Measurements from ENCODE around the gene UBE2L5.
A peak's percentile ranks its signal among the peaks of the same experiment; 100 is the strongest.

UBE2L5 gene
- 0.04 to 0.42 reads per million in 2 experiments for total RNA-seq

DNA sequence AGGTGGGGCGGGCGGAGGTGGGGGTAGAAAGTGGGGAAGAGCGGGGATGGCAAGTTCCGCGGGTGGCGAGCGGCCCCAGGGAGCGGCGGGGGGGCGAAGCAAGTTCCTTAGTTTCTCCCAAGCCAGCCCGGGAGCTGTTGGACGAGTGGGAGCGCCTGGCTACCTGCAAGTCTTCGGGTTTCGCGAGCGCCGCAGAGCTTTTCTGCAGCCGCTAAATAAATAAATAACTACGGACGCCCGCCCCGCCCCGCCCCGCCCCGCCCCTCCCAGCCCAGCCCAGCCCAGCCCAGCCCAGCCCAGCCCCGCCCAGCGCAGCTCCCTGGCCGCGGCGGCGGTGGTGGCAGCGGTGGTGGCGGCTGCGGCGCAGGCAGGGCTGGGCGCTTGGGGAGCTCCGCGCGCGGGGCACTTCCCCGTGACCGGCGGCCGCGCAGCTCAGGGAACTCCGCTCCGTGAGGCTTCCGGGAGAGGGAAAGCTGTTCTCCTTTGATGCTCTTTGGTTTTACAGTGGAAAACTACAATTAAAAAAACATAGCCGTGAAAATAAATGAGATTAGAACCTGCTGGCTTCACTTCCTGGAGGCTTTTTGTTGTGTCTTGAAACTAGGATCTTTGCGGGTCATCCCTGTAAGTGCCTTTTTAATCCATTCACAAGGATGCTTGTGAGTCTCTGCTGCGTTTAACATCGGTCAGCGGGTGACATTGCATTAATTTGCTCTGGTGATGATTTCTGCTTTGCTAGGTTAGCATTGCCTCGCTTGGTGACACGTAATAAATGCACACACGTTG is at the start of gene UBE2L5:
Gene UBE2L5, plus strand, starts transcription at position 440 of the 786 bp plus-strand sequence. CDS start 5,498 bp downstream, outside the sequence.
- DNase-seq (ENCODE audit: low read depth): peak; percentile 54

DNA sequence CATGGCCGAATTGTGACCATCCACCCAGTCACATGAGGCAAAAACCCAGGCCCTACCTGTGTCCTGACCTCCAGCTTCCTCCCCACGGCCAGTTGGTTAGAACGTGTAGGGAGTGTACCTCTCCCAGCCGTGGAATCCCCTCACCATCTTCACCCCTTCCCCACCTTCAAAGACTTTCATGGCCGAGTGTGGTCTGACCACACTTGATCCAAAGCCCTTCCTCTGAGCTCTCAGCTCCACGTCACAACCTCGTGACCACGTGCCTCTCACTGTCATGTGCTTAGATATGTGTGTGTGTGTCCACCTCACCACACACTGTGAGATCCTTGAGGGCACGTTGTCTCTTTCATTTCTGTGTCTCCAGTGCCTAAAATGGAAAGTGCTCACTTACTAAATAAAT is 48.6 kb upstream of the UBE2L5 start:
- DNase-seq (ENCODE audit: low read depth): no peak

DNA sequence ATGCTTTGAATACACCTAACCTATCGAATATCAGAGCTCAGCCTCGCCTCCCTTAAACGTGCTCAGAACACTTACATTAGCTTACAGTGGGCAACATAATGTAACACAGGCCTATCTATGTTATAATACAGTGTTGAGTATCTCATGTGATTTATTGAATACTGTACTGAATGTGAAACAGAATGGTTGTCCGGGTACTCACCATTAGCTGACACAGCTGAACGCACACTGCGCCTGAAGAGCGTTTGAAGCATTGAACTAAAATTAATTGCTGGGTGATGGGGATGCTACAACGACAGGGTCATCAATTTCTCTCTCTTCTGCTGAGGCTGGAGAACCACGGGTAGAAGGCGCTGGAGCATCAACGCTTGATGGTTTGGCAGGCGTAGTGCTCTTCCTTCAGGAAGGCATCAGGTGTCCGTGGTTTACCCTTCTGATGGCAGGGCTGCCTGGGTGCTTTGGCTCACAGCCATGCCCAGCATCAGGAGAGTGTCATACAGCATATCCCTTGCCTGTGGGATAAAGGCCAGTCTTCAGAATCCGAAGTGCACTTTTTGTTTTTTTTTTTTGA is 46.9 kb upstream of the UBE2L5 start:
- DNase-seq (ENCODE audit: low read depth): no peak

DNA sequence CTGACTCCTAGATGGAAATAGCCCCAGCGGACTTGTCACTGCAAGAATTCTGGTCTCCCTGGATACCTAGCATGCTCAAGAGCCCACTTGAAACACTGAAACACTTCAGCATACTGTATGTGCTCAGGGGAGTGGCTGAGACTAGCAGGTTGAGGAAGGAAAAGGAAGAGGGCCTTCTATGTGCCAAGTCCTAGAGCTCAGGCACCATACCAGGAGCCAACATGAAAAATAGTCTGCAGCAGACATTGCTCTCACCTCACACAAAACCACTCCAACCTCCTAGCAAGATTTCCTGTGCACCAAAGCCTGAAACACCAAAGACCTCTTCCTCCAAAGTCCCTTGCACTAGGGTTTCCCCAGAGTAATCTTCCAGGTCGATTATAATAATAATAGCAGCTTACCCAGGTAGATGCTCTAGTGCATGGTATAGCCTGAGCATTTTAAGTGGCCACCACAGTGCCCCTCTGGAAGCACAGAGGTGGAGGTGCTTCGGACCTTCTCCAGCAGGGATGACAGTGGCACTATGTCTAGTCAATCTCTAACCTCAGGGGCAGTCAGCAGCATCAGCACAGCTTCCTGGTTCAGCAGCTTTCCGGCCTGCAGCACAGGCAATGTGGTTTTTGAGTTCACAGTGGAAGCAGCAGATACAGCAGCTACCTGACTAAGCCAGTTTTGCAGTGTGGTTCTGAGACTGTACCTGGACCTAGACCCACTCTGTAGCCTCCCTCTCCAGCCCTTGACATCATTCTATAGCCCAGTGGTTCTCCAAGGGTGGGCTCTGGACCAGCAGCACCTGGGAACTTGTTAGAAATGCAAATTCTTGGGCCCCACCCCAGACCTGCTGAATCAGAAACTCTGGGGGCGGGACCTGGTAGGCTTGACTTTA is 45.6 kb upstream of the UBE2L5 start:
- DNase-seq (ENCODE audit: low read depth): peak; percentile 65

DNA sequence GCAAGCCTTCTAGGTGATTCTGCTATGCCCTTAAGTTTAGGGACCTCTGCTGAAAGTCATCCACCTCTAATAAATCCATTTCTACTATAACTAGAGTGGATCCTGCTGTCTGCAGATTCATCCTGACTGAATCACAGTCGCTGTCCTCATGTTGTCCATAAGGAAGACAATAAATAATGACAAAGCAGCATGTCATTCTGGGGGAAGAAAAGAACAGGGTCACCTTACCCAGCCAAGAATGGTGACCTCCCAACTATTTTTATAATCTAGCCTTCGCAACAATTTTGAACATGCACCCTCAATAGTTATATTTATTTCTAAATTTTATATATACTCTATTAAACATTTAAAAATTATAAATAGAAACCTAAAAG is 45.0 kb upstream of the UBE2L5 start:
- DNase-seq (ENCODE audit: low read depth): no peak

DNA sequence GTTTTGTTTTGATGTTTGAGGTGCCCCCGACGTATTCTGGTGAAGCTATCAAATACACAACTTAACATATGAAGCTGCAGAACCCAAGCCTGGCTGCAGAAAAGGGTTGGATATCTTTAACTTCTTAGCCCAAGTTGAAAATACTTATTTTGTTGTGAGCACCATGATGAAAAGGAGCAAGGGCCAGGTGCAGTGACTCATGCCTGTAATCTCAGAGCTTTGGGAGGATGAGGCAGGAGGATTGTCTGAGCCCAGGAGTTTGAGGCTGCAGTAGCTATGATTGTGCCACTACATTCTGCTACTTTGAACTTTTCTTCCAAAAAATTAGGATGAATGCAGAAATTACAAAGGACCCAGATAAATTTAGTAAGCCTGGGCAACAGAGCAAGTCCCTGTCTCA is 44.1 kb upstream of the UBE2L5 start:
- DNase-seq (ENCODE audit: low read depth): no peak

DNA sequence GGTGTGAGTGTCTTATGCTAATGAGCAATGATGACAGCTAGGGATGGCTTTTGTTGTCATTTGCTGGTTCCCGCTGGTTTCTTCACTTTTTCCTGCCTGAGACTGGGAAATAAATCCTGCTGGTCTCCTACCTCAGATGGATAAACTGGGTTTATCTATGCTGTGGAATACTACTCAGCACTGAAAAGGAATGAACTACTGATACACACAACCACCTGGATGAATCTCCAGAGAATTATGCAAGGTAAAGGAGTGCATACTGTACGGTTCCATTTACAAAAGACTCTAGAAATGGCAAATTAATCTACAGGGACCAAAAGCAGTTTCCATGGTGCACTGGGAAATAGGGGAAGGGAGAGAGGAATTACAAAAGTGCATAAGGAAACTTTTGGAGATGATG is 41.2 kb upstream of the UBE2L5 start:
- no peak for DNase-seq (ENCODE audit: low read depth)

DNA sequence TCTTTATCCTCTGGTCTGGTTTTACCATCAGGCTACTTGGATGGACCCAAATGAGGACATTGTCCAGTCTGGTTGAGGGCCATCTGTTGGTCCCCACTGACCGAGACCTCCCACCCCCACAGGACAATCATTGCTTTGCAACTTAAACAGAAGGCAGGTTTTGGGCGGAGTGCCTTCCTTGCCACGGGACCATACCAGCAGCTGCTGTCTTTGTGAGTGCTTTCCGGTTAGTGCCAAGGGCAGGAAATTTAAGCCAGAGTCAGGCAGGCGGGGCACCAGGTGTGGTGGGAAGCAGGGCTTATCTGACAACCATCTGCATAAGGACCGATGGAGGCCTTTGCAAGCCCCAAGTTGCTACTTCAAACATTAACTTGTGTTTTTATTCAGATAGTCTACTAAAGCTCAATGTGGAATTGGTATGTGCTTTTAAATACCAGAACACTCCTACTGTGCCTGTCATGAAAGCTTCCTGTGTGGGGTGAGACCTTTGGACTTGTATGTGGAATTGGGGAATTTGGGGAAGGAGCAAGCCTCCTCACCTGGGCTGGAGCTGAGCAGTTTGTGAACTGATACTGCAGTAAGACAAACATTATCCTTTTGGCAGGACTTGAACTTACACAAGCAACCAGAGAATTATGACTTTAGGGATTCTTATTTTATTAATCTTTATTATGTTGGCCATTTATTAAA is 39.3 kb upstream of the UBE2L5 start:
- DNase-seq (ENCODE audit: low read depth): no peak

DNA sequence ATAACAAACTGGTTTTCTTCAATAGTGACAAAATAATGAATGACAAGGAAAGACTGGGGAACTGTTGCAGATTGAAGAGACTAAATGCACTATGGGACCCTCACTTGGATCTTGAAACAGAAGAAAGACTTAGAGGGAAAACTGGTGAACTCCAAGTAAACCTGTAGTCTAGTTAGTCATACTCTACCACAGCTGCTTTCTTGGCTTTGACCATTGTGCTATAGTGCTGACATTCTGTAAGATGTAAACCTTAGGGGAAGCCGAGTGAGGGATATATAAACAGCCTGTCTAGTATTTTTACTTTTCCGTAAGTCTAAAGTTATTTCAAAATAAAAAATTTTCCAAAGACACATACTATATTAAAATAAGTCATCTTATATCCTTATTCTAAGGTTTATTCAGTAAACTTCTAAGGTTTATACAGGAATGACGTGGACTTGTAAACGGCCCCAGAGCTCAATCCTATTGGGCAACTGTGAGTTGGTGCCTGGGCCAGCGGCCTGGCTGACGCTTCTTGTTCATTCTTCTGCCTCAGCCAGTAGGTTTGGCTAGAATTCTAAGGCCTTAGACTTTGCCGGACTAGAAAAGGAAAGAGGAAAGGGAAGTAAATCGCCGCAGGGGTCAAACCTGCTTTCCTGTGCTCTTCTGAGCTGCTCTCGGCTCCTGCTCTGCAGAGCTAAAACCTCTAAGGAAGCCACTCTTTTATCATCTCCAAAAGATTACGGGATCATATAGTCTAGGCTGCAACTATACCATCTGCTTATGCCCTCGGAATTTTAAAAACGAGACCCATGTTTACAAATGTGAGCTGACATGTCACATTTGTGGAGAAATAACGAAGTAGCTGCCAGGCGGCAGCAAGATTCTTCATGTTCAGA is 33.6 kb upstream of the UBE2L5 start:
- DNase-seq (ENCODE audit: low read depth): no peak

DNA sequence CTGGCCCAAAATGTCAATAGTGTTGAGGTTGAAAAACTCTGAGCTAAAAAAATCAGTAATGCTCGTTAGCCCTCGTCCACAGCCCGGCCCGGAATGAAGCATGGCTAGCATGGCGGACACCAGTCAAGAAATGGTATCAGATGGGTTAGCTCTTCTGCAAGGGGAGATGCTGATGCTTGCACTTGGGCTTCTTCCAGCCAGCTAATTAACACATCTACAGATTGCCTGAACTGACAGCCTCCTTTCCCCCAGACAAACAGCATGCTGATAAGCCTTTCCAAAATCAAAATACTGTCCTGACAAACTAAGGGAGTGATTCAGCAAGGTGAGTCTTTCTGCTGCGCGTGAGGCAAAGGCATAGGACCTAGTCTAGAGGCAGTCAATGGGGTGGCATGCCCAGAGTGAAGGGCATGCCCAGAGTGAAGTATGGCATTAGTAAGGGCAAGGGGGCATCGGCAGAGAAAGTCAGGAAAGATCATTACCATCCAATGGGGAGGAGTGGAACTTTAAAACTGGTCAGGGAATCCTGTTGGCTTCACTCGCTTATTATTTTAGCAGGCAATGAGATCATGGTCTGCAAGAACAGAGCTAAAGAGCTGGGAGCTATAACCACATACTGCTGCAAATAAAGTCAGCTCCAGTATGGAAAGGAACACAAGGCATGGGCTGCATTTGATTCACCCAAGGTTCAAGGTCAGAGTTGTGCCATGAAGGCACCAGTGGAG is 30.2 kb upstream of the UBE2L5 start:
- DNase-seq (ENCODE audit: low read depth): no peak

DNA sequence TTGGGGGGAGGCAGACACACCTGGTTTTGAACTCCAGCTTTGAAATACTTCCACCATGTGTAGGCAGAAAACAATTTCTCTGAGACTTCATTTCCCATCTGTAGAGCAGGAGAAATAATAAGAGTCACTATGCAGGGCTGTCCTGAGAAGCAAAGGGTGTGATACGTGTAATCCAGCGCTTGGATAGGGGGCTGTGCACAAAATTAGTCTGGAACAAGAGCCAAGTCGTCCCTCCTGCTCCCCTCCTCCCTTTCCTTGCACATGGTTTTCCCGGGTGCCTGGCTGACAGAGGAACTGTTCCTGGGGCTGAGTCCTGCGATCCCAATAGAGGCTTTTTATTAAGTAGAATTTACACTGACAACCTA is 29.6 kb upstream of the UBE2L5 start:
- DNase-seq (ENCODE audit: low read depth): no peak

DNA sequence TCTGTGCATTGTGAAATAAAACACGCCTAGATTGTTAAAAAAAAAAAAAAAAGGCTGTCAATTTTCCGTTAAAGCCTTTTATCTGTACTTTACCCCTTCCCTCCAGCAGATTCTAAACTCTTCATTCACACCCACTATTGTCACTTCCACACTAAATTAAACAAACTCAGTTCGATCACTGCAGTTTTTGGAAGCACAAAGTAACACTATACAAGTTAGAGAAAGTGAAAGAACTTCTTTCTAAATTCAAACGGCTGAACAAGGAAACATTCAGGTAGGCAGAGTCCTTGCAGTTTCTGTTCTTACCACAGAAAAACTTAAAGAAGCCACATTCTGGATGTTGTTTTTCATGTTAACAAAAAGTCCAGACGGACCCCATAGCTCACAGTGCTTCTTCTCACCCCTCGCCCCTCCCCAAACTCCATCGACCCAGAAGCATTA is 27.5 kb upstream of the UBE2L5 start:
- DNase-seq (ENCODE audit: low read depth): no peak

DNA sequence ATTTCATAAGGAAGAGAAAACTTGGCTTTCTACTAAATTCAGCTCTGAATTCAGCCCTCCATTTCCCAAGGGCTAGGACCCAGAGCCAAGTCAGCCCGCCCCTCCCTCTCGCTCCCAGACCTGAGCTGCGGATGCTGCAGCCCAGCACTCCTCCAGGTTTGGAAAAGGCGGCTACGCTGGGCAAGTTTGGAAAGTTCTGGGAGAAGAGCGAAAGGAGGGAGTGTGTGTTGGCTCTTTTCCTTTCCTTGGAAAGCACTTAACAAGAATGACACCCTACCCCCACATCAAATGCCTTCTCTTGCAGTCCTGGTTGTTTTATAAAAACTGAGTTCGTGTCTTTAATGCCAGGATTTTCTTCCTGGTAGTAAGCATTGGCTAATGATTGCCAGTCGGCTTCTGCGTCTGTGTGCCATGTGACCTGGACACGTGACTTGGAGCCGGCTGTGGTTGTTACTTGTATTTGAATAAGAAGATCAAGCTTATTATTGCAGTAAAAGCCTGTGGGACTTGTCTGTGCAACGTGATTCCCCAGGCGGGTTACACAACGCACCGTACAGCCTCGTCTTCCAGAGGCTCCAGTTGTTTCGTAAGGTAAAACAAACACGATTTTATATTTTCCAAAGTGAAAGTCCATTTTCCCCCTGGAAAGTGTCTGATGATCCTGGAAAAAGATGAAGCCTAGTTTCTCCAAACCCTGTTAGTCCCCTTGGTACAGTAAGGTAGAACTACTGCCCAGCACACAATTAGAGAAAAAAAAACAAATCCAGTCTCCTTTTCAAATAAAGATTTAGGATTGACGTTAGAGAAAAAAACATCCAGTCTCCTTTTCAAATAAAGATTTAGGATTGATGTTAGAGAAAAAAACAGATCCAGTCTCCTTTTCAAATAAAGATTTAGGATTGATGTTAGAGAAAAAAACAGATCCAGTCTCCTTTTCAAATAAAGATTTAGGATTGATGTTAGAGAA is 26.8 kb upstream of the UBE2L5 start:
- peak; percentile 71 for DNase-seq (ENCODE audit: low read depth)

DNA sequence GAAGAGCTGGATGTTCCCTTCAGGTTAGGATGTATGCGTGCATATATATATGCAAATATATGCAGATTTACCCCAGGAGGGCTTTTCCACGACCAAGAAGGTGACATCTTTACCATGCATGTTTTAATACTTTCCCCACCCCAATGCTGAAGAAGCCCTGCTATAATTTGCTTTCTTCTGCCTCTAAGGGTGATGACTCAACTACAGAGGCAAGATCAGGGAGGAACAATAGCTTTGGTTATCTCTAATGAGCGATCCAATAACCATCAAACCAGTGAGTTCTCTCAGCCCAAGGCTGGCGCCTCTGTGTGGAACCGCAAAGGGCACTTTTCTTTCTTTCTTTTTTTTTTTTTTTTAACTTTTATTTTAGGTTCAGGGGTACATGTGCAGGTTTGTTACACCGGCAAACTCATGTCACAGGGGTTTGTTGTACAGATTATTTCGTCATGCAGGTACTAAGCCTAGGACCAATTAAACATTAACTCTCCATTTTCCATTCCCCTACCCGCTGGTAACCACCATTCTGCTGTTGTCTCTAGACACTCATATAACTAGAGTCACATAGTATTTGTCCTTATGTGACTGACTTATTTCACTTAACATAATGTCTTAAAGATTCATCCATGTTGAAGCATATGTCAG is 25.7 kb upstream of the UBE2L5 start:
- DNase-seq (ENCODE audit: low read depth): no peak

DNA sequence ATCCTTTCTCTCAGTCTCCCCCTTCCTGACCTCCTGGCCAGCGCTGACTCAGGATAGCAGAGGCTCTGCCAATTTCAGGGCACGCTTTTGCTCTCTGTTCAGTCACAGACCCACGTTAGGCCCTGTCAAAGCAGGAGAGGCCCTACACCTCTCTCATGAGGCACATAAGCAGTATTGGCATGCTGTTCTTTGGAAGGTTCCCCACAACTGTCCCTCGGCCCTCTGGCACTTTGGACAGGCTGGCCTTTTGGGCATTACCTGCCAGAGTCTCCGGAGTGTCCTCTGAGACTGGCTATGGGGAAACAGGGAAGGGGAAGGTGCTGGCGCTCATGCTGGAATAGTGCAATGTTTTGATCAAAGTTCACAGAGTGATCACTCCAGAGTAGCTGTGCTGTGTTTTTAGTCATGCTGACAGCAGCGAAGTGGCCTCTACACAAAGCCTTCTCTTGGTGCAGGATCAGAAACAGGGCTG is 23.7 kb upstream of the UBE2L5 start:
- no peak for DNase-seq (ENCODE audit: low read depth)

DNA sequence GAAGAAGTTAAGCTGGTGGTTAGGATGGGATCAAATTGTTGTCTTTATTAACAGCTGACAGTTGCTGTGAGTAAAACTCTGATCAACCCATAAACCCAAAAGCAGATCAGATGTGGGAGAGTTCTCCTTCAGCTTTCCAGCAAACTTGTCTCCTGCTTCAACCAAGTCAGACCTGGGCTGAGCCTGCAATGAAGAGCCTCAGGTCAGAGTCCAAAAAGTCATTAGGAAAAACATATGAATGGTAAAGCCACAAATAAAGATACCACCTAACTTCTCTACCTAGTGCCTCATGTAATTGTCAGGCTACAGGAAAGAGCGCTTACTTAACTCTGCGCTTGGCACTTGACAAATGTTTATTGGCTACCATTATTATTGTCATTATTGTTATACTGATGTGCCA is 21.9 kb upstream of the UBE2L5 start:
- no peak for DNase-seq (ENCODE audit: low read depth)

DNA sequence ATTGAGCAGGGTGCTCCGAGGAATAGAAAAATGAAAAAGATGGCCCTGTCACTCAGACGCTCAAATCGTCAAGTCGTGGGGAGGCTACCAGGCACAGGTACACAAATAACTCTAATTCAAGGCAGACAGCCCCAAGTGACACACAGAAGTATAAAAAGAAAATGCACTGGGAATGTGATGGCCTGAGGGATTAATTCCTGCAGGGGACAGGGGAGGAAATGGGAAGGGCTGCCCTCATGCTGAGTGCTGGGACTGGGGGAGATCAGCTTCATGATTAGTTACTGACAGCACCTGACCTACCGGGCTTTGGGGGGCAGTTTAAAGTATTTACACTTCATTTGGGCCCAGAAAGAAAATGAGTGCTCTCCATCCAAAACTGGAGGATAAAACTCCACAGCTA is 20.9 kb upstream of the UBE2L5 start:
- no peak for DNase-seq (ENCODE audit: low read depth)

DNA sequence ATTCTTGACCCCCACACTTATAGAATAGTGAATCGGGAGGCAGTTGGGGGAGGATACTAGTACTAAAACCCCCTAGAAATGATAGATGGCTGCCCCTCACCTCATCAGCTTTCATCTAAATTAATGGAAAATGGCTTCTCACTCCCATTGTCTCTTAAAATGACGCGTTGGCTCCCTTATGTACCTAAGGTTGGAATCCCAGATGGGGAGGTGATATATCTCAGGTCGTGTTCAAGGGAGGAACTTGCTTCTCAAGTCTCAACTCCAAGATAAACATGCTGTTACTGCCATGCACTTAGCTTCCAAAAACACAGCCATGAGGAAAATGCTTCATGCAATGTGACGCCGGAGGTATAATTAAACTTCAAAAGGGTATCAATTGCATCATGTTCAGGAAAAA is 18.8 kb upstream of the UBE2L5 start:
- DNase-seq (ENCODE audit: low read depth): no peak

DNA sequence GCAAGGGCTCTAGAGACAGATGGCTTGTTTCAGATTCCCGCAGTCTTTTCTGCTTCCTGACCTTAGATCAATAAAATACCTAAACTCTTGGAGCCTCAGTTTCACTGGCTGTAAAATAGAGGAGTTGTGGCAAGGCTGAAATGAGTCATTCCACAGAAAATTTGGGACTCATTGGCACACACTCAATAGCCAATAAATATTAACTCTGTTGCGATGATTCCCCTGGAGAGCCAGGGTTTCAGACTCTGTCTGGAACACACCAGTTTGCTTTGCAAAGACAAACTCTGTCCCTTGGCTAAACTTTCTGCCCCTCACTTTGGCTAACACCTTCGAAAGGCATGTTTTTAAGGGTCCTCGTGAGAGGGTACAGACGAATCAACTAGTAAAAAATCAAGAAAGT is 18.1 kb upstream of the UBE2L5 start:
- DNase-seq (ENCODE audit: low read depth): no peak
